Stomach smooth muscle (tissue), 2 donors: ENCODE results near the gene SLC2A3.
"Not testable (repeated sequence)": the region's sequence is repeated elsewhere in the genome, so short reads cannot be mapped to it uniquely, and the experiment has no call there.

Source experiments
- H3K27ac ChIP-seq: one replicate; pipeline ENCODE4 v1.7.0; 2013; ENCODE audit warnings: mild to moderate bottlenecking, low read length, inconsistent platforms
- H3K27me3 ChIP-seq, 2 donors: one replicate each; pipeline ENCODE4 v1.7.0; 2013; ENCODE audit warnings: low read length in 2 of 2; ENCODE audit not compliant: insufficient read depth in 2 of 2, control insufficient read depth in 1 of 2
- H3K36me3 ChIP-seq, 2 donors: one replicate each; pipeline ENCODE4 v1.7.0; 2013; ENCODE audit warnings: low read length in 2 of 2; ENCODE audit not compliant: control insufficient read depth in 2 of 2, insufficient read depth in 2 of 2
- H3K4me1 ChIP-seq: one replicate; pipeline ENCODE4 v1.7.0; 2013; ENCODE audit warnings: low read length; ENCODE audit not compliant: control insufficient read depth, insufficient read depth
- H3K4me3 ChIP-seq, 2 donors: one replicate each; pipeline ENCODE4 v1.7.0; 2013; ENCODE audit warnings: low read length in 2 of 2
- H3K9ac ChIP-seq, 2 donors: one replicate each; pipeline ENCODE4 v1.7.0; 2013; ENCODE audit warnings: low read length in 2 of 2, mild to moderate bottlenecking in 1 of 2
- H3K9me3 ChIP-seq, 2 donors: one replicate each; pipeline ENCODE4 v1.7.0; 2013; ENCODE audit warnings: low read length in 2 of 2; ENCODE audit not compliant: control insufficient read depth in 2 of 2
- donor health status: healthy.
- donor health status: Pancreatic carcinoma.

Gene SLC2A3

DNA sequence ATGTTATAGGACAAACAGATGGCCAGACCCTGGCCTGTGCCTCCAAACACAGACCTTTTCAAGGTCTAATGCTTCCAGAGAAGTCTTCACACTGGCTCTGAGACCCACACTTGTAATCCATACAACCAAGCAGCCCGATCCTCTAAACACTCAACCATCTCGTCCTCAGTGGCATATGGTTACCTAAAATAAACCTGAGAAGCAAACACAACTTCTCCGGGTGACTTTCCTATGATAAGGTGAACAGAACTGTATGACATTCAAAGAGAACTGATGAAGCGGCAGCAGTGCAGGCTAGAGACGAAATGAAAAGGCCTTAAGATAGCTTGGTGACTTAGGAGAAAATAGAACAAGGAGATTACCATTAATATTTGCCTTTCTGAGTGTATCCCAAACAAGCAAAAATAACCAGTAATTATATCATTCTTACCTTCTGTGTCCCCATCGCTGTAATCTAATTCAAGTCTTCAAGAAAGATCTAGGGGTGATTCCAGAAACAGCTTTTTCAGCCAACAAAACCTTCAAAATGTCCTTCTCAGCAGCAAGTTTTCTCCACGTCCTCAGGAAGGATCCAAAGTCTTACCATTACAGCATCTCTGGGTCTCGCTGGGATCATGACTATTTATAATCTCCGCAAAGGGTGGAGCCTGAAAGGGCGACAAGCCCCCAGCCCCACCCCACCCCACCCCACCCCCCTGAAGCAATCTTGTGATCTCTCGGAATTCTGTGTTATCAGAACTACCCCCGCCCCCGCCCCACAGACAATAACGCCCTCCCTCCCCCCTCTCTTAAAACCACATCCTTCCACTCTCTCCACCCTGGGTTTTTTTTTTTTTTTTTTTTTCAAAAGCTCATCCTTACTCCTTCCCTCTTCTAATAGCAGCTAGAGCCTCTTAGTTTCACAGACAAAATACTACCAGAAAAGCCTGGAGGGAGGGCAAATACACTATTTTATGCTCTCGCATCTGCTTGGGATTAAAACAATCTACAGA, at the start of gene SLC2A3:
Gene SLC2A3 (minus strand): TSS at position 598 of the 992 bp plus-strand sequence. CDS start 153 bp downstream, at position 445.
- Histone ChIP-seq H3K4me1 (no peaks in the 10 kb centered on the region), H3K9ac (peak within 1 kb of the TSS; percentile 75 to 83), H3K27me3 (no peaks in the 10 kb centered on the region), H3K4me3 (peak within 1 kb of the TSS; percentile 77 to 84), H3K9me3 (no peaks in the 10 kb centered on the region), H3K27ac (peak within 1 kb of the TSS; percentile 26), H3K36me3 (peaks cover 0 to 9% of the 10 kb centered on the region in 2 donors)

DNA sequence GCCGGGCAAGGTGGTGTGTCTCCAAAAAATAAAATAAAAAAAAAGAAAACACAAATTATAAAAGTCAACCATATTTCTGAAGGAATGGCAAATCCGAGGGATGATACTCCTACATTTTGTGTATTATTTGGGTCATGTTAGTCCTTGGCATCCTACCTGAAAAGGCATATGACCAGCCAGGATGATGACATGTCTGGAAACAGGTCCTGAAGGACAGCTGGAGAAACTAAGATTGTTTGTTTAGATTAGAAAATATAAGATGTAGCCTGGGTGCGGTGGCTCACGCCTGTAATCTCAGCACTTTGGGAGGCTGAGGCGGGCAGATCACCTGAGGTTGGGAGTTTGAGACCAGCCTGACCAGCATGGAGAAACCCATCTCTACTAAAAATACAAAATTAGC, 48.9 kb upstream of the SLC2A3 start:
- Histone ChIP-seq H3K9ac (no peak overlapping the region), H3K4me3 (no peak overlapping the region), H3K4me1 (no peaks in the 10 kb centered on the region), H3K9me3 (no peaks in the 10 kb centered on the region), H3K27ac (no peak overlapping the region), H3K36me3 (no peaks in the 10 kb centered on the region), H3K27me3 (no peaks in the 10 kb centered on the region)

DNA sequence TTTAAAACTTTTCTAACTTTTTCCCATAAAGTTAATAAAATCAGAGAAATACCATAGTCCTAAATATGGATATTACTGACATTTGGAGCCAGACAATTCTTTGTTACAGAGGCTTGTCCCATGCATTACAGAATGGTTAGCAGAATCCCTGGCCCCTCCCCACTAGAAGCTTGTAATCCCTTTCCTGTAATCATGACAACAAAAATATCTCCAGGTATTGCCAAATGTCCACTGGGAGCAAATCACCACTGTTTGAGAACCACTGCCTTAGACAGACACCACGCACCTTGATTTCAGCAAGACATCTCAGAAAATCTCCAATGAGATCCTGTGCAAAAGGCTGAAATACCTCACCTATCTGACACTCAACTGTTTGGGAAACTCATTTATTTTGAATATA, 47.5 kb upstream of the SLC2A3 start:
- not testable (repeated sequence) for H3K9me3 ChIP-seq, H3K4me1 ChIP-seq, H3K36me3 ChIP-seq, H3K9ac ChIP-seq, H3K27ac ChIP-seq, H3K27me3 ChIP-seq, H3K4me3 ChIP-seq

DNA sequence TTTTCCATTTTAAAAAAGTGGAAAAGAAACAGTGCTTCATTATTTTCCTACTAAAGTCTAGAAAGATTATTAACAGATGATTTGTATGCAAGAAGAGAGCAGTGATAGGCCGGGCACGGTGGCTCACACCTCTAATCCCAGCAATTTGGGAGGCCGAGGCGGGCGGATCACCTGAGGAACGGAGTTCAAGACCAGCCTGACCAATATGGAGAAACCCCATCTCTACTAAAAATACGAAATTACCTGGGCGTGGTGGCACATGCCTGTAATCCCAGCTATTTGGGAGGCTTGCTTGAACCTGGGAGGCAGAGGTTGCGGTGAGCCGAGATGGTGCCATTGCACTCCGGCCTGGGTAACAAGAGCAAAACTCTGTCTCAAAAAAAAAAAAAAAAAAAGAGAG, 47.0 kb upstream of the SLC2A3 start:
- H3K4me3 ChIP-seq, H3K36me3 ChIP-seq, H3K4me1 ChIP-seq, H3K9me3 ChIP-seq, H3K27me3 ChIP-seq, H3K27ac ChIP-seq, H3K9ac ChIP-seq: not testable (repeated sequence)

DNA sequence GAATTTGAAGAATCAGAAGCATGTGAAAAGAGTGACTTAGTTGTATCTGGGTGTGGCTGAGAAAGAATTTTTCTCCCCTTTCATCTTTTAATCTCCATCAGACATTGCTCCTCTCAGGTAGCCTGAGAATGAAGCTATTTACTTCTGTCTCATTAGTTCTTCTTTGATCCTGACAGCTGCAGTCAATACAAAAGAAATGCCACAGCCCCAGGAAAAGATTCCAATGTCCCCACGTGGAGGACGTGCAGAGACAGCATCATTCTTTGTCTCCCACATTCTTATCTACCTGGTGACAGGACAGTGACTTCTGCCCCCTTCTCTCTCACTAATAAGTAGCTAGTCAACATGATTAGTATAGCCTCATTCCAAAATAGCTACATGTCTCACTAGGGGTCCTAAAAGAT, 46.3 kb upstream of the SLC2A3 start:
- H3K9ac ChIP-seq, H3K27me3 ChIP-seq, H3K27ac ChIP-seq, H3K36me3 ChIP-seq, H3K9me3 ChIP-seq, H3K4me3 ChIP-seq, H3K4me1 ChIP-seq: not testable (repeated sequence)

DNA sequence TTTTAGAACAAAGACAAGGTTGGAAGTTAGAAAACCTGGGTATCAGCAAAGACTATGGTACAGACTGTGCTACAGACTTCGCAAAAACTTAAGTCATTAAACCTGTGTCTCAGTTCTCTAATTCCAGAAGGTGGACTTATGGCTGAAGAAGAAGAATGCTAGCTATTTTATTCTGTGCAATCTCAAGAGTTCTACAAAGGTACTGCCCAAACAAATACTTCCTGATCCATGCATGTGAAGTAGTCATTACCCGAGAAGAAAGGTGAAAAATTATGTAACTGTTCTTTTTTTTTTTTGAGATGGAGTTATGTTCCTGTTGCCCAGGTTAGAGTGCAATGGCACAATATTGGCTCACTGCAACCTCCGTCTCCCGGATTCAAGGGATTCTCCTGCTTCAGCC, 45.5 kb upstream of the SLC2A3 start:
- Histone ChIP-seq H3K4me3 (no peak overlapping the region), H3K36me3 (no peaks in the 10 kb centered on the region), H3K9ac (no peak overlapping the region), H3K27me3 (no peaks in the 10 kb centered on the region), H3K27ac (no peak overlapping the region), H3K9me3 (no peaks in the 10 kb centered on the region), H3K4me1 (no peaks in the 10 kb centered on the region)

DNA sequence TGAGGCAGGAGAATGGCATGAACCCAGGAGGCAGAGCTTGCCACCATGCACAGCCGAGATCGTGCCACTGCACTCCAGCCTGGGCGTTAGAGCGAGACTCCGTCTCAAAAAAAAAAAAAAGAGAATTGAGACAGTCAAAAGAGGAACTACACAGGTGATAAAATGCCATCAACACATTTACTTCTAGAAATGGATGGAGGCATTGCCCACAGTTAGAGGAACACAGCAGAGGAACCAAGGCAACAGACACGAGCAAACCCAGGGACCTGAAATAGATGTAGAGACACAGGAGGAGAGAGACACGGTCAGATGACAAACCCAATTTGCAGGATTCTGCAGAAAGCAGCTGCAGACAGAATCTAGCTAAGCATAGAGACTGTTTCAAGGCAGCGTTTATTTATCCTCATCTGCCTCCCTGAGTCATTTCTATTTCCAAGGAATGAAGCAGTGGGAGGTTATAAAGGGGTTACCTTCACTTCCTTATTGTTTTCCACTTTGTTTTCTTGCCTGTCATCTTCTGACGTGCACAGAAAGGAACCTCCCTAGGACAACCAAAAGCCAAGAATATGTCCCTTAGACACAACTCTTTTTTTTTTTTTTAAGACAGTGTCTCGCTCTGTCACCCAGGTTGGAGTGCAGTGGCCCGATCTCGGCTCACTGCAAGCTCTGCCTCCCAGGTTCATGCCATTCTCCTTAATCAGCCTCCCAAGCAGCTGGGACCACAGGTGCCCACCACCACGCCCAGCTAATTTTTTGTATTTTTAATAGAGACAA, 41.6 kb upstream of the SLC2A3 start:
- not testable (repeated sequence) for H3K4me1 ChIP-seq, H3K9ac ChIP-seq, H3K27ac ChIP-seq, H3K4me3 ChIP-seq, H3K9me3 ChIP-seq, H3K27me3 ChIP-seq, H3K36me3 ChIP-seq

DNA sequence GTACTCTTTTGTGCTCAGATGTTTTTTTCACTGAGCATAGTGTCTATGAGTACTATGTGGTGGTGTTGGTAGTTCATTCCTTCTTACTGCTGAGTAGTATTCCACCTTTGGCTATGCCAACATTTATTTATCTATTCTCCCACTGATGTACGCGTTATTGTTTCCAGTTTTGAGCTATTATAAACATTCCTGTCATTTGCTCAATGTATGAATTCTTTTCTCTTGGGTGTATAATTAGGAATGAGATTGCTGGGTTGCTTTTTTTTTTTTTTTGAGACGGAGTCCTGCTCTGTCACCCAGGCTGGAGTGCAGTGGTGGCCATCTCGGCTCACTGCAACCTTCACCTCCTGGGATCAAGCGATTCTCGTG, 37.5 kb upstream of the SLC2A3 start:
- Histone ChIP-seq H3K4me1 (peaks cover 15% of the 10 kb centered on the region), H3K9me3 (no peaks in the 10 kb centered on the region), H3K36me3 (no peaks in the 10 kb centered on the region), H3K27me3 (no peaks in the 10 kb centered on the region), H3K27ac (no peak overlapping the region), H3K9ac (no peak overlapping the region), H3K4me3 (no peak overlapping the region)

DNA sequence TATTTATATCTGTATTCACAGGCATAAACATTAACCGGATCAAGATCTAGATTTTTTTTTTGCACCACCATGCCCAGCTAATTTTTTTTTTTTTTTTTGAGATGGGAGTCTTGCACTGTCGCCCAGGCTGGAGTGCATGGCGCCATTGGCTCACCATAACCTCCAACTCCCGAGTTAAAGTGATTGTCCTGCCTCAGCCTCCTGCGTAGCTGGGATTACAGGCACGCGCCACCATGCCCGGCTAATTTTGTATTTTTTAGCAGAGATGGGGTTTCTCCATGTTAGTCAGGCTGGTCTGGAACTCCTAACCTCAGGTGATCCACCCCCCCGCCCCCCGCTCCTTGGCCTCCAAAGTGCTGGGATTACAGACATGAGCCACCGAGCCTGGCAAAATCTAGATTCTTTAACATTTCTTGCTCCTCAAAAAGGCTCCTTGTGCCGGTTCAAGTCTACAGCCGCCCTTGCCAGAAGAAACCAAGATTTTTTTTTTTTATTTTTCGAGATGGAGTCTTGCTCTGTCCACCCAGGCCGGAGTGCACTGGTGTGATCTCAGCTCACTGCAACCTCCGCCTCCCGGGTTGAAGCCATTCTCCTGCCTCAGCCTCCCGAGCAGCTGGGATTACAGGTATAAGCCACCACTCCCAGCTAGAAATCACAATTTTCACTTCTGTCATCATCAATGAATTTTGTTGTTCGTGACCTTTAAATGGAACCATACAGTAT, 36.9 kb upstream of the SLC2A3 start:
- no peak overlapping the region for H3K9ac ChIP-seq
- no peak overlapping the region for H3K4me3 ChIP-seq
- H3K9me3 ChIP-seq = no peaks in the 10 kb centered on the region
- no peaks in the 10 kb centered on the region for H3K36me3 ChIP-seq
- H3K27ac ChIP-seq = no peak overlapping the region
- H3K27me3 ChIP-seq = no peaks in the 10 kb centered on the region
- peaks cover 15% of the 10 kb centered on the region for H3K4me1 ChIP-seq

DNA sequence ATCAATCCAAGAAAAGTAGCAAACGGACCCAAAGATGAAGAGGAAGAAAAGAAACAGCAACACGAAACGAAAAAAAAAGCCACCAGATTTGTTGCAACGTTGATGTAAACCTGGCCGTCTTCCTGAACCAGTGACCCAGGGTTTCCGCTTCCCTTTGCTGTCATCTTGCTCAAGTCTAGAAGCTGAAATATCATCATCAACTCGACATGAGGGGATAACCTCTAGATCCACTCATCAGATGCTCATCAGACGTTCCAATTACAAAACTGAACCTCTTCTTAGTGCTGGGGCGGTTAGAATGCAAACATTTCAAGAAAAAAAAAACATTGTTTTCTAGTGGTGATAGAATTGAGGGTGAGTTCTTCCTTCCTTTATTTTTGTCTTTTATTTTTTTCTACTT, 36.3 kb upstream of the SLC2A3 start:
- H3K9me3 ChIP-seq, H3K36me3 ChIP-seq, H3K27ac ChIP-seq, H3K4me3 ChIP-seq, H3K9ac ChIP-seq, H3K27me3 ChIP-seq: not testable (repeated sequence)
- H3K4me1 ChIP-seq = peaks cover 15% of the 10 kb centered on the region
